Measurements from ENCODE around the gene HCFC1R1.

HCFC1R1 gene

GRCh38 chr16:2988590-2989099 lies 35.1 kb downstream of the HCFC1R1 start:
- DNase-seq (ENCODE audit: low read depth) = no peak
- H3K4me3 ChIP-seq (replicated peaks; ENCODE audit: low read depth, low read length) = no peak overlapping the region
- no peak for TF ChIP-seq CTCF (IDR thresholded peaks at IDR 0.05; ENCODE audit: low read length, missing control alignments)

GRCh38 chr16:2987833-2988232 lies 35.9 kb downstream of the HCFC1R1 start:
- no peak for DNase-seq (ENCODE audit: low read depth)
- no peak for TF ChIP-seq CTCF (IDR thresholded peaks at IDR 0.05; ENCODE audit: low read length, missing control alignments)
- no peak overlapping the region for H3K4me3 ChIP-seq (replicated peaks; ENCODE audit: low read depth, low read length)

- no peak for DNase-seq (ENCODE audit: low read depth)
- TF ChIP-seq CTCF (IDR thresholded peaks at IDR 0.05; ENCODE audit: low read length, missing control alignments) = no peak
- no peak overlapping the region for H3K4me3 ChIP-seq (replicated peaks; ENCODE audit: low read depth, low read length)
Measured at GRCh38 chr16:2987286-2987685, 36.5 kb downstream of the HCFC1R1 start.

- H3K4me3 ChIP-seq (replicated peaks; ENCODE audit: low read depth, low read length) = no peak overlapping the region
- DNase-seq (ENCODE audit: low read depth) = no peak
- TF ChIP-seq CTCF (IDR thresholded peaks at IDR 0.05; ENCODE audit: low read length, missing control alignments) = no peak
Measured at GRCh38 chr16:2986623-2987188, 37.0 kb downstream of the HCFC1R1 start.

GRCh38 chr16:2985893-2986355 lies 37.8 kb downstream of the HCFC1R1 start:
- TF ChIP-seq CTCF (IDR thresholded peaks at IDR 0.05; ENCODE audit: low read length, missing control alignments) = no peak
- no peak overlapping the region for H3K4me3 ChIP-seq (replicated peaks; ENCODE audit: low read depth, low read length)
- no peak for DNase-seq (ENCODE audit: low read depth)

- DNase-seq (ENCODE audit: low read depth) = no peak
- no peak overlapping the region for H3K4me3 ChIP-seq (replicated peaks; ENCODE audit: low read depth, low read length)
- TF ChIP-seq CTCF (IDR thresholded peaks at IDR 0.05; ENCODE audit: low read length, missing control alignments) = no peak
Measured at GRCh38 chr16:2985462-2985861, 38.3 kb downstream of the HCFC1R1 start.

- TF ChIP-seq CTCF (IDR thresholded peaks at IDR 0.05; ENCODE audit: low read length, missing control alignments) = peak; percentile 33
Measured at GRCh38 chr16:2983706-2984136, 40.0 kb downstream of the HCFC1R1 start.

More at GRCh38 chr16:2983706-2984136, 40.0 kb downstream of the HCFC1R1 start:
- H3K4me3 ChIP-seq (replicated peaks; ENCODE audit: low read depth, low read length) = peak overlapping the region; percentile 27
- DNase-seq (ENCODE audit: low read depth) = peak; percentile 67

Measured in fibroblast of pulmonary artery (primary cell).